Small intestine (tissue), 7 donors: ENCODE data around the gene KIF26B. TPM values are rescaled to one million over a fixed set of nuclear protein-coding genes. Genes with fewer than 3 reads are reported as not detected.

Experiments
- DNase-seq, 2 donors: peaks; one replicate each; pipeline versions ENCODE4 v3.0.0 to v3.0.0-alpha.2; 2013
- FAIRE-seq: peaks from 2 replicates; lab custom pipeline; 2012; peaks lifted over from hg19 to GRCh38; lab: Jason Lieb, UNC
- H3K27ac ChIP-seq, 3 donors: one replicate each; pipeline ENCODE4 v1.5.1; 2013; ENCODE audit warnings: low read length in 2 of 3, mild to moderate bottlenecking in 2 of 3, control low read depth in 1 of 3, inconsistent platforms in 1 of 3, low read depth in 1 of 3, moderate library complexity in 1 of 3
- H3K27me3 ChIP-seq, 3 donors: one replicate each; pipeline ENCODE4 v1.6.1; 2013; ENCODE audit warnings: low read length in 3 of 3, inconsistent platforms in 1 of 3; ENCODE audit not compliant: control insufficient read depth in 3 of 3, insufficient read depth in 3 of 3
- H3K36me3 ChIP-seq, 3 donors: one replicate each; pipeline ENCODE4 v1.6.1; 2013; ENCODE audit warnings: low read length in 3 of 3, inconsistent platforms in 1 of 3, low read depth in 1 of 3, mild to moderate bottlenecking in 1 of 3, moderate library complexity in 1 of 3; ENCODE audit not compliant: control insufficient read depth in 3 of 3, insufficient read depth in 2 of 3
- H3K4me1 ChIP-seq, 3 donors: one replicate each; pipeline ENCODE4 v1.6.1; 2013; ENCODE audit warnings: low read length in 2 of 3, inconsistent platforms in 1 of 3, low read depth in 1 of 3, mild to moderate bottlenecking in 1 of 3, moderate library complexity in 1 of 3; ENCODE audit not compliant: control insufficient read depth in 3 of 3, insufficient read depth in 2 of 3
- H3K4me3 ChIP-seq, 3 donors: one replicate each; pipeline ENCODE4 v1.5.1; 2013; ENCODE audit warnings: low read length in 3 of 3, control low read depth in 1 of 3, inconsistent platforms in 1 of 3, low read depth in 1 of 3, mild to moderate bottlenecking in 1 of 3, moderate library complexity in 1 of 3
- H3K9me3 ChIP-seq, 2 donors: one replicate each; pipeline ENCODE4 v1.6.1; 2013; ENCODE audit warnings: low read depth in 1 of 2, low read length in 1 of 2; ENCODE audit not compliant: control insufficient read depth in 2 of 2, insufficient read depth in 1 of 2
- WGBS, 3 donors: extraction: QIAGEN DNeasy Blood & Tissue Kit; methylation state at CpG; one replicate each; pipeline ENCODE4 v1.1.7; 2013; 5-methylcytosine and 5-hydroxymethylcytosine counted together
- polyA plus RNA-seq, 4 donors: library from polyadenylated mRNA; stranded (reverse) in 3 of 4; unstranded in 1 of 4; fragments of 200-250 nt in 3 of 4; fragments of 120-200 nt in 1 of 4; gene quantifications; one replicate each; pipeline versions ENCODE4 v1.2.1 to v1.2.3, GENCODE V29; 2013
- donor health status: healthy with polysubstance abuse.
- donor health status: control.
- donor health status: control.
- donor health status: Bipolar disorder and iron deficiency.
- donor health status: healthy.

Gene KIF26B
- polyA plus RNA-seq, 4 donors: 0.27 to 4.0 (median 1.3) TPM; not detected in 1

DNA sequence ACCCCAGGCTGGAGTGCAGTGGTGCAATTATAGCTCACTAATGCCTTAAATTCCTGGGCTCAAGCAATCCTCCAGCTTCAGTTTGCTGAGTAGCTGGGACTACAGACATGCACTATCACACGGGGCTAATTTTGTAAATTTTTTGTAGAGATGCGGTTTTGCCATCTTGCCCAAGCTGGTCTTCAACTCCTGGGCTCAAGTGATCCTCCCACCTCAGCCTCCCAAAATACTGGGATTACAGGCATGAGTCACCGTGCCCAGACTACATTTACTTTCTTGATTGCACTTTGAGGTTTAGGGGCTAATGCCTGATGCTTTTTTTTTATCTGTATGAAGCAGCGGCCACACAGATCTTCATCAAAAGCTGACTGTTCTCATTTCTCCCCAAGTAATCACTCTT is 124.6 kb downstream of the KIF26B start:
- no peaks in the 10 kb centered on the region for H3K27me3 ChIP-seq
- DNase-seq: no peak
- WGBS, 3 donors: 77 to 89% (median 85%) methylated on average over 4 of the region's 4 CpGs

DNA sequence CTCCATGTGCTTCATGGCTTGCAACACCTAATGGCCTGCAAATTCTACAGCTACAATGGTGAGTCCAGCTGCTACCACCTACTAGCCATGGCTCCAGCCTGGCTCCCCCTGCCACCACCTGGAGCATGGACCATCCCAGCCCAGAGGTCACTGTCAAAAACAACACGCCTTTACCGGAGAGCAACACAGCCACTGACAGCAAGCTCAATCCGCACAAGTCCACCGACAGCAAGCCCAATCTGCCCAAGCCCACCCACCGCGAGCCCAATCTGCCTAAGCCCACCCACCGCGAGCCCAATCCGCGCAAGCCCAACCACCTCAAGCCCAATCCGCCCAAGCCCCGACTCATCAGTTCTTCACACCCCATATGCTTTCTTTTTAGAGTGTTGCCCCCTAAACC is 128.2 kb downstream of the KIF26B start:
- H3K4me1 ChIP-seq: no peaks in the 10 kb centered on the region
- peaks cover 0 to 17% of the 10 kb centered on the region in 2 donors for H3K9me3 ChIP-seq
- no peak overlapping the region for H3K27ac ChIP-seq
- DNase-seq (no peak), FAIRE-seq (no peak)
- H3K27me3 ChIP-seq: no peaks in the 10 kb centered on the region
- H3K4me3 ChIP-seq: no peak overlapping the region
- WGBS, 3 donors: 91 to 100% (median 96%) methylated on average over 10 to 12 of the region's 12 CpGs
- no peaks in the 10 kb centered on the region for H3K36me3 ChIP-seq

More for the DNA sequence above, 124.6 kb downstream of the KIF26B start:
- Histone ChIP-seq H3K36me3 (no peaks in the 10 kb centered on the region), H3K4me3 (no peak overlapping the region), H3K9me3 (peaks cover 0 to 17% of the 10 kb centered on the region in 2 donors), H3K4me1 (no peaks in the 10 kb centered on the region), H3K27ac (no peak overlapping the region)
- FAIRE-seq: no peak

- WGBS, 3 donors: 73 to 84% (median 81%) methylated on average over 4 of the region's 4 CpGs
- Histone ChIP-seq H3K27ac (no peak overlapping the region), H3K27me3 (no peaks in the 10 kb centered on the region), H3K4me1 (no peaks in the 10 kb centered on the region), H3K36me3 (no peaks in the 10 kb centered on the region), H3K9me3 (peaks cover 0 to 17% of the 10 kb centered on the region in 2 donors), H3K4me3 (no peak overlapping the region)
- no peak for FAIRE-seq
- no peak for DNase-seq
Measured at GRCh38 chr1:245285168-245285567, 130.4 kb downstream of the KIF26B start.

GRCh38 chr1:245288796-245289195 is 134.0 kb downstream of the KIF26B start:
- FAIRE-seq: no peak
- DNase-seq: no peak
- Histone ChIP-seq H3K4me3 (no peak overlapping the region), H3K27me3 (no peaks in the 10 kb centered on the region), H3K36me3 (no peaks in the 10 kb centered on the region), H3K4me1 (no peaks in the 10 kb centered on the region), H3K27ac (no peak overlapping the region), H3K9me3 (peaks cover 0 to 1% of the 10 kb centered on the region in 2 donors)
- 56 to 70% (median 62%) methylated on average over 1 of the region's 1 CpG for WGBS, 3 donors

- Histone ChIP-seq H3K27me3 (no peaks in the 10 kb centered on the region), H3K27ac (no peak overlapping the region), H3K9me3 (no peaks in the 10 kb centered on the region), H3K4me3 (no peak overlapping the region), H3K36me3 (no peaks in the 10 kb centered on the region), H3K4me1 (no peaks in the 10 kb centered on the region)
- FAIRE-seq (no peak), DNase-seq (no peak)
- WGBS, 3 donors: 50 to 79% (median 57%) methylated on average over 1 of the region's 1 CpG
Measured at GRCh38 chr1:245290836-245291235, 136.1 kb downstream of the KIF26B start.

- Histone ChIP-seq H3K36me3 (no peaks in the 10 kb centered on the region), H3K4me3 (no peak overlapping the region), H3K4me1 (no peaks in the 10 kb centered on the region), H3K9me3 (no peaks in the 10 kb centered on the region), H3K27me3 (no peaks in the 10 kb centered on the region), H3K27ac (no peak overlapping the region)
- FAIRE-seq (no peak), DNase-seq (no peak)
- WGBS, 3 donors: 60 to 67% (median 62%) methylated on average over 4 of the region's 4 CpGs
Measured at GRCh38 chr1:245291351-245291750, 136.6 kb downstream of the KIF26B start.

DNA sequence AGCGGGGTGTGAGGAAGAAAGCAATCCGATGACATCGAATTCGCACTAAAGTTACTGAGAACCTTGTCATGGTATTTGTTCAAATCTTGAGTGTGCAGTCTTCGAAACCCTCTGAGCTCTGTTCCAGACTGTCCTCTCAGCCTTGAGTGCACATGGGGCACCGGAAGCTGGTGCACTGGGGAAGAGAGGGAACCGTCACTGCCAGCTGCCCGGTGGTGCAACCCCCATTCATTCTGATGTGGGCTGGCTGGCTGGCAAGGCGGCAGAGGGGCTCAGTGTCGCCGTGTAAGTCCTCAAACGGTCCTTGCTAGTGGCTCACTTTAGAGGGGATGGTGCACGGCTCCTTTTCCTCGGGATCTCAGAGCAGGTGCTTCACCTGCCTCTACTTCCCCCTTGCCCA is 137.4 kb downstream of the KIF26B start:
- Histone ChIP-seq H3K4me1 (no peaks in the 10 kb centered on the region), H3K4me3 (no peak overlapping the region), H3K36me3 (no peaks in the 10 kb centered on the region), H3K27ac (no peak overlapping the region), H3K9me3 (no peaks in the 10 kb centered on the region), H3K27me3 (no peaks in the 10 kb centered on the region)
- WGBS, 3 donors: 85 to 90% (median 89%) methylated on average over 14 of the region's 14 CpGs
- no peak for DNase-seq
- no peak for FAIRE-seq

GRCh38 chr1:245292553-245292952 is 137.8 kb downstream of the KIF26B start:
- no peak for FAIRE-seq
- 50 to 56% (median 52%) methylated on average over 6 of the region's 6 CpGs for WGBS, 3 donors

GRCh38 chr1:245294020-245294419 is 139.2 kb downstream of the KIF26B start:
- no peak overlapping the region for H3K27ac ChIP-seq
- H3K4me1 ChIP-seq: no peaks in the 10 kb centered on the region
- no peak for FAIRE-seq
- H3K27me3 ChIP-seq: no peaks in the 10 kb centered on the region
- WGBS, 3 donors: 81 to 93% (median 85%) methylated on average over 5 of the region's 5 CpGs
- no peak overlapping the region for H3K4me3 ChIP-seq
- H3K36me3 ChIP-seq: no peaks in the 10 kb centered on the region
- no peaks in the 10 kb centered on the region for H3K9me3 ChIP-seq
- no peak for DNase-seq

More at GRCh38 chr1:245292553-245292952, 137.8 kb downstream of the KIF26B start:
- Histone ChIP-seq H3K36me3 (no peaks in the 10 kb centered on the region), H3K27ac (no peak overlapping the region), H3K4me1 (no peaks in the 10 kb centered on the region), H3K9me3 (no peaks in the 10 kb centered on the region), H3K4me3 (no peak overlapping the region), H3K27me3 (no peaks in the 10 kb centered on the region)
- no peak for DNase-seq
